ENCODE data around the gene HOXB3. TPM values are rescaled to one million over a fixed set of nuclear protein-coding genes. Genes with fewer than 3 reads are reported as not detected.

Gene HOXB3
- total and polyA plus RNA-seq, 12 donors = 2.3 to 28.8 (median 8.8) TPM

DNA sequence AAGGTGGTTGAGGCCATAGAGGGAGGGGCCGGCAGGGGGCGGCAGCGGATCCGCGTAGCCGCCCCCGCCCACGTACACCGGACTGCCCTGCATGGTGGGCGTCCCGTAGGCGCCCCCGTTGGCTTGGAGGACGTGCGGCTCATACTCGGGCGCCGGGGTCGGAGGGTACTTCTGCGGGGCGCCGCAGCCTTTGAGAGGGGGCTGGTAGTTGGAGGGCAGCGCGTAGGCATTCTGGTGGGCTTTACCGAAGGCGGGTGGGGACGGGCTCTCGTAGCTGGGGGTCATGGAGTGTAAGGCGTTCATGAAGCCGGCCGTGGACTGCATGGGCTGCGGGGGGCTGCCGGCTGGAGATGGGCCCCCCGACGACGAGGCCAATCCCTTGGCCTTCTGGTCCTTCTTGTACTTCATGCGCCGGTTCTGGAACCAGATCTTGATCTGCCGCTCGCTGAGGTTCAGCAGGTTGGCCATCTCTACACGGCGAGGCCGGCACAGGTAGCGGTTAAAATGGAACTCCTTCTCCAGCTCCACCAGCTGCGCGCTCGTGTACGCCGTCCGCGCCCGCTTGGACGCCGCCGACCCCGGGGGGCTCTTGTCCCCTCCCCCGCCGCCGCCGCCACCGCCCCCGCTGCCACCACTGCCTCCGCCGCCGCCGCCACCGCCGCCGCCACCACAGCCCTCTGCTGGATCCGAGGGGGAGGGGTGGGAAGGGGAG lies 39.4 kb downstream of the HOXB3 start:
- Histone ChIP-seq H3K4me3 (no peak overlapping the region), H3K36me3 (replicated peaks in 1 of 2) (peaks cover 0 to 6% of the 10 kb centered on the region in 2 donors), H3K27ac (peak overlapping the region in 2 of 5 donors; percentile 38 to 54), H3K27me3 (no peaks in the 10 kb centered on the region), H3K4me1 (replicated peaks in 1 of 2) (peaks cover 7 to 38% of the 10 kb centered on the region in 2 donors), H3K9me3 (replicated peaks in 1 of 3) (no peaks in the 10 kb centered on the region)
- WGBS, 4 donors = 64 to 73% (median 67%) methylated on average over 54 to 70 of the region's 70 CpGs
- intact Hi-C loops (cut with DNase I) = no loop called here
- no peak for DNase-seq
- no peak for TF ChIP-seq POLR2A (IDR thresholded peaks at IDR 0.05)
- TF ChIP-seq, protein P1, sequence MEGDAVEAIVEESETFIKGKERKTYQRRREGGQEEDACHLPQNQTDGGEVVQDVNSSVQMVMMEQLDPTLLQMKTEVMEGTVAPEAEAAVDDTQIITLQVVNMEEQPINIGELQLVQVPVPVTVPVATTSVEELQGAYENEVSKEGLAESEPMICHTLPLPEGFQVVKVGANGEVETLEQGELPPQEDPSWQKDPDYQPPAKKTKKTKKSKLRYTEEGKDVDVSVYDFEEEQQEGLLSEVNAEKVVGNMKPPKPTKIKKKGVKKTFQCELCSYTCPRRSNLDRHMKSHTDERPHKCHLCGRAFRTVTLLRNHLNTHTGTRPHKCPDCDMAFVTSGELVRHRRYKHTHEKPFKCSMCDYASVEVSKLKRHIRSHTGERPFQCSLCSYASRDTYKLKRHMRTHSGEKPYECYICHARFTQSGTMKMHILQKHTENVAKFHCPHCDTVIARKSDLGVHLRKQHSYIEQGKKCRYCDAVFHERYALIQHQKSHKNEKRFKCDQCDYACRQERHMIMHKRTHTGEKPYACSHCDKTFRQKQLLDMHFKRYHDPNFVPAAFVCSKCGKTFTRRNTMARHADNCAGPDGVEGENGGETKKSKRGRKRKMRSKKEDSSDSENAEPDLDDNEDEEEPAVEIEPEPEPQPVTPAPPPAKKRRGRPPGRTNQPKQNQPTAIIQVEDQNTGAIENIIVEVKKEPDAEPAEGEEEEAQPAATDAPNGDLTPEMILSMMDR (IDR thresholded peaks at IDR 0.05) = no peak

DNA sequence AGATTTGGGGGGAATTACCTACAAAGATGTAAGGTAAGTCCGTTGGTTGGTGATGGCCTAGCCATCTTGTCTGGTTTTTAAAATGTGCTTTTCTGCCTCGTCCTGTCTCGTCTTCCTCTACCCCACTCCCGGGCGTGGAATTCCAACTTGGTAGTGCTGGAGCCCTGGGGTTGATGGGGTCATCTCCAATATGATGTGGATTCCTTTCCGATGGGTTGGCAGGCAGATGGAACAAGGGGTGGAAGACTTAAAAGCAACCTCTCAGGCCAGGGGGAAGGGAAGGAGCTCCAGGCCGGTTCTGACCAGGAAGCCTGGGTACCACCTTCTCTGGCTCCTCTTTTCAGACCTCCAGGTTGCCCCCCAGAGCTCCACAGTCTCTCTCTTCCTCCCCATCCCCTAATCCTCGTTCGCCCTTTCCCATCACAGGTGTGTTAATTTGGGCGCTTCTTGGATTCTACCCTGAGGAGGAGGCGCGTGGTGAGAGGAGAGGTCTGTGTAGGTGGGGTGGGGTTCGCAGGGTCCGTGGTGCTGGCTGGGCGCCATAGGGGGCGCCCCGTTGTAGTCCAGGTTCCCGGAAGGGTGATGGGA lies 40.0 kb downstream of the HOXB3 start:
- intact Hi-C loops (cut with DNase I) = no loop called here
- Histone ChIP-seq H3K4me3 (no peak overlapping the region), H3K27me3 (no peaks in the 10 kb centered on the region), H3K9me3 (replicated peaks in 1 of 3) (no peaks in the 10 kb centered on the region), H3K27ac (peak overlapping the region in 2 of 5 donors; percentile 38 to 54), H3K36me3 (replicated peaks in 1 of 2) (peaks cover 0 to 6% of the 10 kb centered on the region in 2 donors), H3K4me1 (replicated peaks in 1 of 2) (peaks cover 13 to 42% of the 10 kb centered on the region in 2 donors)
- TF ChIP-seq, protein P1 (IDR thresholded peaks at IDR 0.05) = no peak
- TF ChIP-seq POLR2A (IDR thresholded peaks at IDR 0.05) = no peak
- no peak for DNase-seq
- 79 to 87% (median 83%) methylated on average over 15 to 18 of the region's 18 CpGs for WGBS, 4 donors

DNA sequence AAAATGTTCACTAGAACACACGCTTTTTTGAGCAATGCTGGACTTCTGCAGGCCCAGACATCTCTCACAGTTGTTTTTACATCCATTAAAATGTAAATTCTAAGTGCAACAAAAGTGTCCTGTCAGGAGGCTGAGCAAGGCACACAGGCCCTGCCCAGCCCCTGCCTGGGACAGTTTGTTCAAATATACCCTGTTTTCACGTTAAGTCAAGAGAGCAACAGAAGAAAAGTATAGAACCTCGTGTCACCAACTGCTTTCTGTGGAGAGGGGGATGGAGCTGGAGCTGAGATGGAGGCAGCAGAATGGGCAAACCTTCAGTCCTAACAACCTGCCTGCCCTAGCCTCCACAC lies 40.8 kb downstream of the HOXB3 start:
- H3K4me1 ChIP-seq (replicated peaks in 1 of 2) = peaks cover 13 to 42% of the 10 kb centered on the region in 2 donors
- intact Hi-C loops (cut with DNase I) = no loop called here
- WGBS, 4 donors = 70 to 75% (median 72%) methylated on average over 3 of the region's 3 CpGs

More for the DNA sequence above, 40.8 kb downstream of the HOXB3 start:
- no peaks in the 10 kb centered on the region for H3K27me3 ChIP-seq
- peaks cover 0 to 6% of the 10 kb centered on the region in 2 donors for H3K36me3 ChIP-seq (replicated peaks in 1 of 2)
- no peaks in the 10 kb centered on the region for H3K9me3 ChIP-seq (replicated peaks in 1 of 3)
- no peak overlapping the region for H3K4me3 ChIP-seq
- H3K27ac ChIP-seq = peak overlapping the region in 1 of 5 donors; percentile 97
- no peak for DNase-seq
- TF ChIP-seq, protein P1 (IDR thresholded peaks at IDR 0.05) = no peak
- no peak for TF ChIP-seq POLR2A (IDR thresholded peaks at IDR 0.05)
